ENCODE measurements around the gene DOCK10. TPM values are rescaled to one million over a fixed set of nuclear protein-coding genes. Genes with fewer than 3 reads are reported as not detected.

The DOCK10 gene
- total and polyA plus RNA-seq, 2 donors (not counting 3 experiments of a cell fraction or from before 2014, with no cell fraction given), result 5.8 to 23.0 TPM

- dilution Hi-C loops (cut with MboI; ENCODE audit: extremely low pct_ligation_motif_present, low sequenced_read_pairs), result no loop called here
- H3K4me2 ChIP-seq (ENCODE audit: insufficient read depth, low read length), result no peak overlapping the region
- TF ChIP-seq CTCF (IDR thresholded peaks at IDR 0.05; ENCODE audit: extremely low read depth in 1 of 2, insufficient read depth in 1 of 2, low read depth in 1 of 2, low read length in 2 of 2) (peak; percentile 7 to 15), FOS (IDR thresholded peaks at IDR 0.05; ENCODE audit: borderline replicate concordance, insufficient read depth, low read length) (no peak)
- DNase-seq (ENCODE audit: low read depth, low spot score), result no peak
- CTCF ChIA-PET, result interaction anchor here (0.6 to 2.3 kb wide), 8 partner anchors 11 to 152 kb away, joined by 3 to 10 read pairs (median 3); no protein-coding TSS in a partner anchor
- no peaks in the 10 kb centered on the region for H3K79me2 ChIP-seq (ENCODE audit: control insufficient read depth, insufficient read depth, low read length)
- H3K9me1 ChIP-seq (replicated peaks; ENCODE audit: control insufficient read depth, extremely low read depth, insufficient read depth, low read length), result no peaks in the 10 kb centered on the region
- no peaks in the 10 kb centered on the region for H3K4me1 ChIP-seq (ENCODE audit: control insufficient read depth, extremely low read depth, insufficient read depth, low read length)
- no peaks in the 10 kb centered on the region for H3K9me3 ChIP-seq (replicated peaks; ENCODE audit: control insufficient read depth, insufficient read depth, low read length)
- POLR2A ChIA-PET, result no interaction called here
- intact Hi-C loops (cut with micrococcal nuclease), result no loop called here
- H2AFZ ChIP-seq (ENCODE audit: low read depth, low read length), result no peak overlapping the region
- H3K27me3 ChIP-seq (ENCODE audit: control insufficient read depth in 2 of 2, insufficient read depth in 2 of 2, low read length in 2 of 2), result no peaks in the 10 kb centered on the region
- FAIRE-seq, result no peak
- H3K4me3 ChIP-seq (replicated peaks in 1 of 3; ENCODE audit: insufficient read depth in 1 of 3, low read depth in 1 of 3, low read length in 3 of 3), result no peak overlapping the region
- no peak overlapping the region for H3K27ac ChIP-seq (ENCODE audit: insufficient read depth, low read depth, low read length)
- H4K20me1 ChIP-seq (replicated peaks; ENCODE audit: control insufficient read depth, extremely low read depth, insufficient read depth, low read length), result no peaks in the 10 kb centered on the region
- H3K9ac ChIP-seq (replicated peaks; ENCODE audit: extremely low read depth, insufficient read depth, low read length), result no peak overlapping the region
- BruUV-seq (replicated peaks), result no TSS peak
- H3K36me3 ChIP-seq (ENCODE audit: control insufficient read depth in 2 of 2, extremely low read depth in 1 of 2, insufficient read depth in 2 of 2, low read length in 2 of 2), result peaks cover 0 to 5% of the 10 kb centered on the region in 2 experiments
Observed at GRCh38 chr2:224849264-224849663, 193.0 kb downstream of the DOCK10 start.

- FAIRE-seq (no peak), DNase-seq (ENCODE audit: low read depth, low spot score) (peak; percentile 38)
- Histone ChIP-seq H3K79me2 (ENCODE audit: control insufficient read depth, insufficient read depth, low read length) (no peaks in the 10 kb centered on the region), H3K27me3 (ENCODE audit: control insufficient read depth in 2 of 2, insufficient read depth in 2 of 2, low read length in 2 of 2) (no peaks in the 10 kb centered on the region), H3K9ac (replicated peaks; ENCODE audit: extremely low read depth, insufficient read depth, low read length) (no peak overlapping the region), H3K9me3 (replicated peaks; ENCODE audit: control insufficient read depth, insufficient read depth, low read length) (no peaks in the 10 kb centered on the region), H3K4me2 (ENCODE audit: insufficient read depth, low read length) (no peak overlapping the region), H4K20me1 (replicated peaks; ENCODE audit: control insufficient read depth, extremely low read depth, insufficient read depth, low read length) (no peaks in the 10 kb centered on the region), H3K4me1 (ENCODE audit: control insufficient read depth, extremely low read depth, insufficient read depth, low read length) (no peaks in the 10 kb centered on the region), H3K36me3 (ENCODE audit: control insufficient read depth in 2 of 2, extremely low read depth in 1 of 2, insufficient read depth in 2 of 2, low read length in 2 of 2) (peaks cover 0 to 6% of the 10 kb centered on the region in 2 experiments), H3K9me1 (replicated peaks; ENCODE audit: control insufficient read depth, extremely low read depth, insufficient read depth, low read length) (no peaks in the 10 kb centered on the region), H3K4me3 (replicated peaks in 1 of 3; ENCODE audit: insufficient read depth in 1 of 3, low read depth in 1 of 3, low read length in 3 of 3) (no peak overlapping the region), H3K27ac (ENCODE audit: insufficient read depth, low read depth, low read length) (no peak overlapping the region), H2AFZ (ENCODE audit: low read depth, low read length) (no peak overlapping the region)
- intact Hi-C loops (cut with micrococcal nuclease) (no loop called here), dilution Hi-C loops (cut with MboI; ENCODE audit: extremely low pct_ligation_motif_present, low sequenced_read_pairs) (no loop called here)
- no TSS peak for BruUV-seq (replicated peaks)
- TF ChIP-seq GATA2 (IDR thresholded peaks at IDR 0.05; ENCODE audit: insufficient read depth, insufficient read length, low read depth, low read length) (no peak), EZH2 (IDR thresholded peaks at IDR 0.05; ENCODE audit: borderline replicate concordance, low read depth, low read length, severe bottlenecking) (no peak), JUN (IDR thresholded peaks at IDR 0.05; ENCODE audit: borderline replicate concordance, insufficient read depth, insufficient read length, low read depth) (no peak), FOS (IDR thresholded peaks at IDR 0.05; ENCODE audit: borderline replicate concordance, insufficient read depth, low read length) (no peak), POLR2AphosphoS5 (IDR thresholded peaks at IDR 0.05; ENCODE audit: insufficient read depth, low read depth, low read length) (no peak), MAX (IDR thresholded peaks at IDR 0.05; ENCODE audit: insufficient read depth, insufficient read length) (no peak), POLR2A (IDR thresholded peaks at IDR 0.05; ENCODE audit: low read depth, low read length) (no peak), CTCF (IDR thresholded peaks at IDR 0.05; ENCODE audit: extremely low read depth in 1 of 2, insufficient read depth in 1 of 2, low read depth in 1 of 2, low read length in 2 of 2) (no peak), MYC (IDR thresholded peaks at IDR 0.05; ENCODE audit: low read depth, low read length) (no peak)
- ChIA-PET POLR2A (no interaction called here), CTCF (interaction anchor here (0.6 to 2.3 kb wide), 8 partner anchors 10 to 809 kb away, joined by 3 to 10 read pairs (median 4); no protein-coding TSS in a partner anchor)
Observed at GRCh38 chr2:224847961-224848850, 194.1 kb downstream of the DOCK10 start.
